HG03097 (cell line): ENCODE results near the gene ZNF880.
"Not testable (repeated sequence)": the region's sequence is repeated elsewhere in the genome, so short reads cannot be mapped to it uniquely, and the experiment has no call there.

Experiments used
- ATAC-seq: cut with Tn5 transposase; IDR thresholded peaks from one replicate; pipeline ENCODE4 v1.9.1; 2021; ENCODE audit not compliant: unreplicated experiment, low FRiP score

Gene ZNF880

GRCh38 chr19:52369559-52370340, at the start of gene ZNF880:
Gene ZNF880, plus strand, starts transcription at chr19:52369923. Its CDS starts 43 bp downstream, at chr19:52369966.
- peak; percentile 73 for ATAC-seq

DNA sequence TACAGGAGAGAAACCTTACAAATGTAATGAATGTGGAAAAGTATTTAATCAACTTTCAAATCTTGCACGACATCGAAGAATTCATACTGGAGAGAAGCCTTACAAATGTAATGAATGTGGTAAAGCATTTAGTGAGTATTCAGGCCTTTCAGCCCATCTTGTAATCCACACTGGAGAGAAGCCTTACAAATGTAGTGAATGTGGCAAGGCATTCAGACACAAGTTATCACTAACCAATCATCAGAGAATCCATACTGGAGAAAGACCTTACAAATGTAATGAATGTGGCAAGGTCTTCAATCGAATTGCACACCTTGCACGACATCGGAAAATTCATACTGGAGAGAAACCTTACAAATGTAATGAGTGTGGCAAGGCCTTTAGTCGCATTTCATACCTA, 47.3 kb upstream of the ZNF880 start:
- ATAC-seq, result no peak

GRCh38 chr19:52331757-52332156, 38.0 kb upstream of the ZNF880 start:
- ATAC-seq, result no peak

GRCh38 chr19:52335768-52336116, 34.0 kb upstream of the ZNF880 start:
- peak; percentile 33 for ATAC-seq

GRCh38 chr19:52336117-52336790, 33.5 kb upstream of the ZNF880 start, which contains the start of gene ZNF610:
Gene ZNF610, plus strand, starts transcription at chr19:52336243. Its CDS starts 12,930 bp downstream, at chr19:52349173.
- peak; percentile 96 for ATAC-seq

DNA sequence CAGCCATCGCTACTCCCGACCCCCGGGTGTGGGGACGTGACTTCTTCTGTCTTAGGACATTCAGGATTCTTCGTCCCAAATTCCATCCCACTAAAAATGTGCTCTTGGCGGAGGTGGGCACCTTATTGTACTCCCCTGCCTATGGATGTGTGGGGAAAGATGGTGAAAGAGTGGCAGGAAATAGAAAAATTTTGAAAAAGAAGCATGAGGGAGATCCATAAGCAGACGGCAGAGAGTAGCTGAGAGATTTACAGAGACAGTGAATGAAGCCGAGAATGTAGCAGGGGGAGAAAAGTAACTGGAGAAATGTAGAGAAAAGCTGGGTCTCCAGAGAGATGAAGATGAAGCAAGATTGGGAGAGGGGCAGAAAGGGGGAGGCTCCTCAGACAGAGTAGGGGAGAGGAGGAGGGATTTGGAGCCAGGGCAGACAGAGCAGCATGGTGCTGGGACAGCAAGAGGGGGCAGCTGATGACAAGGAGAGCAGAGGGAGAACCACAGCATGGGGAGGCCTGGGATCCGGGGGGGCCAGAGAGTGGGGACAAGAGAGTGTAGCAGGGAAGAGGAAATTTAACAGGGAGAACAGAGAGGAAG, 32.8 kb upstream of the ZNF880 start:
- ATAC-seq, result no peak

DNA sequence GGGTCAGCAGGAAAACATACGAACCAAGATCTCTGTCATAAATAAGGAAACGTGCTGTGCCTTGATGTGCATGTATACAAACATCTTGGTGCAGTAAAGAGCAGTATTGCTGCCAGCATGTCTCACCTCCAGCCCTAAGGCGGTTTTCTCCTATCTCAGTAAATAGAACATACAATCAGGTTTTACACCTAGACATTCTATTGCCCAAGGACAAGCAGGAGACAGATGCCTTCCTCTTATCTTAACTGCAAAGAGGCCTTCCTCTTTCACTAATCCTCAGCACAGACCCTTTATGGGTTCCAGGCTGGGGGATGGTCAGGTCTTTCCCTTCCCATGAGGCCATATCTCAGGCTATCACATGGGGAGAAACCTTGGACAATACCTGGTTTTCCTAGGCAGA, 30.7 kb upstream of the ZNF880 start:
- not testable (repeated sequence) for ATAC-seq

DNA sequence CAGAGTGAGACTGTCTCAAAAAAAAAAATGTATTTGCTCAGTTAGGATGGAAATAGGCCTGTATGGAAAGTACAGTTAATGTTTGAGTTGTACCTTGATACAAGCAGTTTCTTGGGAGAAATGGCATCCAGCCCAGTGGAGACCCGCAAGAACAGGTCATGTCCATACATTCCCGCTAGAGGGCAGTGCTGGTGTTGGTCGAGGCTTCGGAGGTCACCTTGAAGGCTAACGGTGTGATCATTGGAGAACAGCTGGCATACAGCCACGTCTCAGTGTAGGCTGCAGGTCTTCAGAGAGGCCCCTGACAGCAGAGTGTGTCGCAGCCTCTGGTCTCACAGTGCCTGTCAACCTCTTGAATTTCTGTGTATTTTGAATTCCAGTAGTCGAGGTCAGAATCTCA, 26.2 kb upstream of the ZNF880 start:
- no peak for ATAC-seq

DNA sequence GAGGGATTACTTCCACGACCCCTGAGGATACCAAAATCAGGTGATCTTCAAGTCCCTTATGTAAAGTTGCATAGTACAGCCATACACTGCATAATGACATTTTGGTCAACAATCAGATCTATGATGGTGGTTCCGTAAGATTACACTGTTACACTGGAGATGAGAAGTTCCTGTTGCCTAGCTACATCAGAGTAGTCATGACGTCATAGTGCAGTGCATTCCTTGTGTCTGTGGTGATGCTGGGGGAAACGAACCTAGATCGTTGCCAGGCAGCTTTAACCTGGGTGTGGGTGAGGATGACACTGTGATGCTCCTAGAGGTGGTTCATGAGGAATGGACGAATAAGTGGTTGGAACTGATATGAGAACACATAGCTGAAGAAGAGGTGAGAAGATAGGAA, 24.6 kb upstream of the ZNF880 start:
- ATAC-seq, result no peak

GRCh38 chr19:52351512-52351911, 18.2 kb upstream of the ZNF880 start:
- no peak for ATAC-seq

DNA sequence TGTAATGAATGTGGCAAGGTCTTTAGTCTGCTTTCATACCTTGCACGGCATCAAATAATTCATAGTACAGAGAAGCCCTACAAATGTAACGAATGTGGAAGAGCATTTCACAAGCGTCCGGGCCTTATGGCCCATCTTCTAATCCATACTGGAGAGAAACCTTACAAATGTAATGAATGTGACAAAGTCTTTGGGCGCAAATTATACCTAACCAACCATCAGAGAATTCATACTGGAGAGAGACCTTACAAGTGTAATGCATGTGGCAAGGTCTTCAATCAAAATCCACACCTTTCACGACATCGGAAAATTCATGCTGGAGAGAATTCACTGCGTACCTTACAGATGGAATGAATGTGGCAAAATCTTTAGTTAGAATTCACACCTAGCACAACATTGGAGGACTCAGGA, 3.3 kb upstream of the ZNF880 start:
- ATAC-seq, result no peak

- ATAC-seq, result no peak
Measured at GRCh38 chr19:52370341-52370710, 603 bp downstream of the ZNF880 start.

GRCh38 chr19:52391135-52391534, 21.4 kb downstream of the ZNF880 start:
- ATAC-seq, result no peak

- peak; percentile 89 for ATAC-seq
Measured at GRCh38 chr19:52397310-52398080, 27.8 kb downstream of the ZNF880 start, which contains the start of gene ZNF528. Gene ZNF528, plus strand, starts transcription at chr19:52397849. Its CDS starts 4,165 bp downstream, at chr19:52402014.

- no peak for ATAC-seq
Measured at GRCh38 chr19:52398081-52398441, 28.3 kb downstream of the ZNF880 start.

GRCh38 chr19:52410276-52410675, 40.6 kb downstream of the ZNF880 start:
- ATAC-seq, result no peak

DNA sequence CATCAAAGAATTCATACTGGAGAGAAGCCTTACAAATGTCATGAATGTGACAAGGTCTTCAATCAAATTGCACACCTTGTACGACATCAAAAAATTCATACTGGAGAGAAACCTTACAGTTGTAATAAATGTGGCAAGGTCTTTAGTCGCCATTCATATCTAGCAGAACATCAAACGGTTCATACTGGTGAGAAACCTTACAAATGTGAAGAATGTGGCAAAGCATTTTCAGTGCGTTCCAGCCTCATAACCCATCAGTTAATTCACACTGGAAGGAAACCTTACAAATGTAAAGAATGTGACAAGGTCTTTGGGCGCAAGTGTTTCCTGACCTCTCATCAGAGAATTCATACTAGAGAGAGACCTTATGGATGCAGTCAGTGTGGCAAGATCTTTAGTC, 46.0 kb downstream of the ZNF880 start:
- ATAC-seq, result no peak

- ATAC-seq, result no peak
Measured at GRCh38 chr19:52428937-52429336, 59.2 kb downstream of the ZNF880 start, which contains the start of gene ZNF534. Gene ZNF534, plus strand, starts transcription at chr19:52429148. Its CDS starts 2,327 bp downstream, at chr19:52431475.
